GM18867 (cell line): ENCODE data around the gene EMX1.

Experiments
- ATAC-seq: cut with Tn5 transposase; IDR thresholded peaks from one replicate; pipeline ENCODE4 v1.9.1; 2021; ENCODE audit warnings: mild to moderate bottlenecking, moderate library complexity; ENCODE audit not compliant: unreplicated experiment

Gene EMX1

GRCh38 chr2:72974436-72974754 is 57.1 kb downstream of the EMX1 start:
- no peak for ATAC-seq

GRCh38 chr2:72975017-72975416 is 57.7 kb downstream of the EMX1 start:
- ATAC-seq = no peak

- ATAC-seq = no peak
Measured at GRCh38 chr2:72979896-72980295, 62.6 kb downstream of the EMX1 start.

- ATAC-seq = no peak
Measured at GRCh38 chr2:72980535-72981217, 63.4 kb downstream of the EMX1 start.

- no peak for ATAC-seq
Measured at GRCh38 chr2:72981536-72981935, 64.2 kb downstream of the EMX1 start.

- ATAC-seq = no peak
Measured at GRCh38 chr2:72982219-72982618, 64.9 kb downstream of the EMX1 start.

- ATAC-seq = no peak
Measured at GRCh38 chr2:72982781-72983499, 65.6 kb downstream of the EMX1 start.

- ATAC-seq = no peak
Measured at GRCh38 chr2:72983500-72984161, 66.3 kb downstream of the EMX1 start.

GRCh38 chr2:72984172-72984671 is 66.9 kb downstream of the EMX1 start:
- no peak for ATAC-seq
